ENCODE results near the gene GSN.

DNA sequence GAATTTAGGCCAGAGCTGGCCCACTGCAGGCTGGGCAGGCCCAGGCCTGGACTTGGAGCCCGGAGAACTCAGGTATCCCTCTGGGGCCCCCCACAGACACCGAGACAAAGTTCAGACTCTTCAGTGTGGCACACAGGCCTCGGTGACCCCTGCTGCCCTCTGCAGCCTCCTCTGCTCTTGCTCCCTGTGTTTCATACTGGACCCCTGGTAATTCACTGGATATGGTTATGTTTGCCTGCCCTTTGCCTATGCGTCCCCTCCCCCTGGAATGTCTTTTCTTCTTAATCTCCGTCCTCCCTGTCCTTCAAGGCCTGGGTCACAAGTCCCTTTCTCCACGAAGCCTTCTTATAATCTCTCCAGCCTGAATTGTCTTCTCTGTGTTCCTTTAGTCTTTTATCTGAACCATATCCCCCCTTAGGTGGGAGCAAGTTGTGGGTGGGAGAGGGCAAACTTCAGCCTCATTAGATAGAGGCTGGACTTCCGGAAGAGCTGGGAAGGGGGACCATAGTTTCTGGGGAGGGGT is 30.1 kb downstream of the GSN start:
- TF ChIP-seq, protein P1, sequence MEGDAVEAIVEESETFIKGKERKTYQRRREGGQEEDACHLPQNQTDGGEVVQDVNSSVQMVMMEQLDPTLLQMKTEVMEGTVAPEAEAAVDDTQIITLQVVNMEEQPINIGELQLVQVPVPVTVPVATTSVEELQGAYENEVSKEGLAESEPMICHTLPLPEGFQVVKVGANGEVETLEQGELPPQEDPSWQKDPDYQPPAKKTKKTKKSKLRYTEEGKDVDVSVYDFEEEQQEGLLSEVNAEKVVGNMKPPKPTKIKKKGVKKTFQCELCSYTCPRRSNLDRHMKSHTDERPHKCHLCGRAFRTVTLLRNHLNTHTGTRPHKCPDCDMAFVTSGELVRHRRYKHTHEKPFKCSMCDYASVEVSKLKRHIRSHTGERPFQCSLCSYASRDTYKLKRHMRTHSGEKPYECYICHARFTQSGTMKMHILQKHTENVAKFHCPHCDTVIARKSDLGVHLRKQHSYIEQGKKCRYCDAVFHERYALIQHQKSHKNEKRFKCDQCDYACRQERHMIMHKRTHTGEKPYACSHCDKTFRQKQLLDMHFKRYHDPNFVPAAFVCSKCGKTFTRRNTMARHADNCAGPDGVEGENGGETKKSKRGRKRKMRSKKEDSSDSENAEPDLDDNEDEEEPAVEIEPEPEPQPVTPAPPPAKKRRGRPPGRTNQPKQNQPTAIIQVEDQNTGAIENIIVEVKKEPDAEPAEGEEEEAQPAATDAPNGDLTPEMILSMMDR (IDR thresholded peaks at IDR 0.05): no peak
- no peak for TF ChIP-seq POLR2A (IDR thresholded peaks at IDR 0.05)

Measured in heart left ventricle (tissue), 13 donors.